Uterus (tissue), 4 donors: ENCODE results near the gene ZCCHC14. TPM values are rescaled to one million over a fixed set of nuclear protein-coding genes. Genes with fewer than 3 reads are reported as not detected.
"Not testable (repeated sequence)": the region's sequence is repeated elsewhere in the genome, so short reads cannot be mapped to it uniquely, and the experiment has no call there.

Experiments
- DNase-seq, 2 donors: peaks; one replicate each; pipeline ENCODE4 v3.0.0-alpha.2; 2019 to 2020
- H3K27ac ChIP-seq, 2 donors: fragments of 200-600 bp; sonication (generic); 1 replicate in 1 of 2; 2 replicates in 1 of 2; pipeline ENCODE4 v1.5.1; 2016 to 2018
- H3K27me3 ChIP-seq, 2 donors: fragments of 200-600 bp; sonication (generic); one replicate each; pipeline ENCODE4 v1.5.1; 2018 to 2019; ENCODE audit warnings: control low read depth in 1 of 2
- H3K36me3 ChIP-seq, 2 donors: fragments of 200-600 bp; sonication (generic); one replicate each; pipeline ENCODE4 v1.5.1; 2019; ENCODE audit warnings: control low read depth in 1 of 2
- H3K4me1 ChIP-seq, 2 donors: fragments of 200-600 bp; sonication (generic); one replicate each; pipeline ENCODE4 v1.5.1; 2018 to 2019; ENCODE audit warnings: control low read depth in 1 of 2
- H3K4me3 ChIP-seq, 2 donors: fragments of 200-600 bp; sonication (generic); 1 replicate in 1 of 2; 2 replicates in 1 of 2; pipeline ENCODE4 v1.5.1; 2018 to 2019; ENCODE audit warnings: mild to moderate bottlenecking in 1 of 2
- H3K9me3 ChIP-seq, 2 donors: fragments of 200-600 bp; sonication (generic); one replicate each; pipeline ENCODE4 v1.5.1; 2019; ENCODE audit warnings: control low read depth in 1 of 2
- POLR2A ChIP-seq, 2 donors: fragments of 450-650 bp; IDR thresholded peaks; one replicate each; pipeline ENCODE4 v1.6.1; 2016; ENCODE audit warnings: antibody characterized with exemption in 2 of 2, mild to moderate bottlenecking in 1 of 2, moderate library complexity in 1 of 2
- intact Hi-C: fragments of 100-400 bp; cut with DNase I; formaldehyde crosslinking; loops from one replicate; pipeline ENCODE4 v1.15.1; 2023; ENCODE audit warnings: low total_unique reads
- total RNA-seq, 4 donors: library from RNA; depleted of rRNA in 3 of 4; stranded (reverse); fragments of >200 nt in 3 of 4; gene quantifications; one replicate each; pipeline versions ENCODE4 v1.1.0 to v1.2.4, GENCODE V29; 2014 to 2023
- TF ChIP-seq, protein P1 (sequence below), 4 experiments: fragments of 200-600 bp in 2 of 4; fragments of 450-650 bp in 2 of 4; sonication (generic) in 2 of 4; IDR thresholded peaks; one replicate each; pipeline ENCODE4 v1.5.1; 2016 to 2019; ENCODE audit warnings: antibody characterized with exemption in 4 of 4, mild to moderate bottlenecking in 2 of 4, moderate library complexity in 1 of 4
- donor health status: DM: yes; HTN: yes; CAD: no.

The ZCCHC14 gene
- total RNA-seq, 4 donors from 2014 or later = 9.2 to 33.0 (median 20.6) TPM

- DNase-seq = peak in 1 of 2 donors; percentile 16
- intact Hi-C loops = no loop called here
- H3K27ac ChIP-seq = peak overlapping the region; percentile 96 to 98
- H3K9me3 ChIP-seq = no peaks in the 10 kb centered on the region
- no peak overlapping the region for H3K4me3 ChIP-seq
- TF ChIP-seq, protein P1, sequence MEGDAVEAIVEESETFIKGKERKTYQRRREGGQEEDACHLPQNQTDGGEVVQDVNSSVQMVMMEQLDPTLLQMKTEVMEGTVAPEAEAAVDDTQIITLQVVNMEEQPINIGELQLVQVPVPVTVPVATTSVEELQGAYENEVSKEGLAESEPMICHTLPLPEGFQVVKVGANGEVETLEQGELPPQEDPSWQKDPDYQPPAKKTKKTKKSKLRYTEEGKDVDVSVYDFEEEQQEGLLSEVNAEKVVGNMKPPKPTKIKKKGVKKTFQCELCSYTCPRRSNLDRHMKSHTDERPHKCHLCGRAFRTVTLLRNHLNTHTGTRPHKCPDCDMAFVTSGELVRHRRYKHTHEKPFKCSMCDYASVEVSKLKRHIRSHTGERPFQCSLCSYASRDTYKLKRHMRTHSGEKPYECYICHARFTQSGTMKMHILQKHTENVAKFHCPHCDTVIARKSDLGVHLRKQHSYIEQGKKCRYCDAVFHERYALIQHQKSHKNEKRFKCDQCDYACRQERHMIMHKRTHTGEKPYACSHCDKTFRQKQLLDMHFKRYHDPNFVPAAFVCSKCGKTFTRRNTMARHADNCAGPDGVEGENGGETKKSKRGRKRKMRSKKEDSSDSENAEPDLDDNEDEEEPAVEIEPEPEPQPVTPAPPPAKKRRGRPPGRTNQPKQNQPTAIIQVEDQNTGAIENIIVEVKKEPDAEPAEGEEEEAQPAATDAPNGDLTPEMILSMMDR (IDR thresholded peaks at IDR 0.05) = no peak
- TF ChIP-seq POLR2A (IDR thresholded peaks at IDR 0.05) = no peak
- H3K4me1 ChIP-seq = peaks cover 0 to 12% of the 10 kb centered on the region in 2 donors
- no peaks in the 10 kb centered on the region for H3K27me3 ChIP-seq
- H3K36me3 ChIP-seq = no peaks in the 10 kb centered on the region
Observed at GRCh38 chr16:87390641-87391323, 102.0 kb downstream of the ZCCHC14 start.

DNA sequence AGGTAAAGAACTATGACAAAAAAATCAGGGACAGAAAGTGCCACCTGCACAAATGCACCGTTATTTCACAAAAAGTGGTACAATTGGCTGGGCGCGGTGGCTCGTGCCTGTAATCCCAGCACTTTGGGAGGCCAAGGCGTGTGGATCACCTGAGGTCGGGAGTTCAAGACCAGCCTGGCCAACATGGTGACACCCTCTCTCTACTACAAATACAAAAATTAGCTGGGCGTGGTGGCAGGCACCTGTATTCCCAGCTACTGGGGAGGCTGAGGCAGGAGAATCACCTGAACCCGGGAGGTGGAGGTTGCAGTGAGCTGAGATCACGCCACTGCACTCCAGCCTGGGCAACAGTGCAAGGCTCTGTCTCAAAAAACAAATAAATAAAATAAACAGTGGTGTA, 102.9 kb downstream of the ZCCHC14 start:
- intact Hi-C loops, H3K36me3 ChIP-seq, H3K4me3 ChIP-seq, H3K4me1 ChIP-seq, H3K27me3 ChIP-seq, H3K9me3 ChIP-seq: not testable (repeated sequence)
- peak in 1 of 2 donors; percentile 13 for DNase-seq
- peak overlapping the region in 1 of 2 donors; percentile 98 for H3K27ac ChIP-seq

- DNase-seq = no peak
- H3K4me3 ChIP-seq = no peak overlapping the region
- no peaks in the 10 kb centered on the region for H3K27me3 ChIP-seq
- intact Hi-C loops = no loop called here
- no peaks in the 10 kb centered on the region for H3K36me3 ChIP-seq
- H3K27ac ChIP-seq = peak overlapping the region; percentile 83 to 98
- no peak for TF ChIP-seq POLR2A (IDR thresholded peaks at IDR 0.05)
- TF ChIP-seq, protein P1 (IDR thresholded peaks at IDR 0.05) = no peak
- H3K9me3 ChIP-seq = no peaks in the 10 kb centered on the region
- H3K4me1 ChIP-seq = peaks cover 3 to 11% of the 10 kb centered on the region in 2 donors
Observed at GRCh38 chr16:87389245-87389644, 103.6 kb downstream of the ZCCHC14 start.

DNA sequence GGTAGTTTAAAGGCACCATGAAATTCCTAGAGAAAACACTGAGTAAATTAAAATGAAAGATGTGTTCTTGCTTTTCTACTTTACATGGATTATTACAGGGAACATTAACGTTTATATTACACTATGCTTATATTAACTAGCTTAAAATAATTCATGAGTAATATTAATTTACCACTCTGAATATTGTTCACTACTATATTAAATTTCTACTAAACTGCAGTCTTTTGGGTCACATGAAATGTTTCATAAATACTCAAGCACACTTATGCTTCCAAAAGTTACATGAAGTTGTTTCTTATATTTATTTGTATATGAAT, 104.0 kb downstream of the ZCCHC14 start:
- H3K27me3 ChIP-seq = no peaks in the 10 kb centered on the region
- peaks cover 3 to 11% of the 10 kb centered on the region in 2 donors for H3K4me1 ChIP-seq
- peak overlapping the region; percentile 83 to 98 for H3K27ac ChIP-seq
- TF ChIP-seq, protein P1 (IDR thresholded peaks at IDR 0.05) = no peak
- no peak for TF ChIP-seq POLR2A (IDR thresholded peaks at IDR 0.05)
- H3K4me3 ChIP-seq = no peak overlapping the region
- intact Hi-C loops = no loop called here
- no peak for DNase-seq
- H3K36me3 ChIP-seq = no peaks in the 10 kb centered on the region
- no peaks in the 10 kb centered on the region for H3K9me3 ChIP-seq

GRCh38 chr16:87387942-87388817, 104.6 kb downstream of the ZCCHC14 start:
- DNase-seq = peak; percentile 90 to 98
- intact Hi-C loops = no loop called here
- peak; percentile 77 to 93 for TF ChIP-seq POLR2A (IDR thresholded peaks at IDR 0.05)
- TF ChIP-seq, protein P1 (IDR thresholded peaks at IDR 0.05) = no peak
- H3K27me3 ChIP-seq = no peaks in the 10 kb centered on the region
- peaks cover 3 to 11% of the 10 kb centered on the region in 2 donors for H3K4me1 ChIP-seq
- H3K4me3 ChIP-seq = peak overlapping the region; percentile 2 to 21
- H3K27ac ChIP-seq = peak overlapping the region; percentile 83 to 98
- no peaks in the 10 kb centered on the region for H3K9me3 ChIP-seq
- no peaks in the 10 kb centered on the region for H3K36me3 ChIP-seq

GRCh38 chr16:87384875-87385167, 108.0 kb downstream of the ZCCHC14 start:
- DNase-seq, H3K36me3 ChIP-seq: not testable (repeated sequence)
- H3K27ac ChIP-seq = peak overlapping the region; percentile 95 to 96

More at GRCh38 chr16:87384875-87385167, 108.0 kb downstream of the ZCCHC14 start:
- intact Hi-C loops, H3K27me3 ChIP-seq, H3K9me3 ChIP-seq: not testable (repeated sequence)
- peaks cover 3 to 11% of the 10 kb centered on the region in 2 donors for H3K4me1 ChIP-seq
- peak overlapping the region; percentile 69 to 89 for H3K4me3 ChIP-seq
